ENCODE results near the gene MSRB3. TPM values are rescaled to one million over a fixed set of nuclear protein-coding genes. Genes with fewer than 3 reads are reported as not detected.

Gene MSRB3
- total and polyA plus RNA-seq, 2 experiments from 2014 or later, result 0.95 to 1.7 TPM

- Mint-ChIP-seq H3K36me3 (ENCODE audit: low read depth) (no peaks in the 10 kb centered on the region), H3K4me3 (no peak overlapping the region), H3K4me1 (peaks cover 16% of the 10 kb centered on the region), H3K27ac (no peak overlapping the region), H3K27me3 (ENCODE audit: insufficient read depth, low read depth, poor library complexity) (peaks cover 9% of the 10 kb centered on the region), H3K9me3 (no peaks in the 10 kb centered on the region)
- no peaks in the 10 kb centered on the region for H4K20me1 ChIP-seq (replicated peaks; ENCODE audit: insufficient read depth)
- no peaks in the 10 kb centered on the region for H3K36me3 ChIP-seq (ENCODE audit: insufficient read depth)
- H3K9me2 ChIP-seq (ENCODE audit: insufficient read depth), result 0 out of 2 replicates have a peak, but pooled peaks cover 3% of the 10 kb centered on the region
- peaks cover 33% of the 10 kb centered on the region for H3K27me3 ChIP-seq (ENCODE audit: insufficient read depth)
- peaks cover 13% of the 10 kb centered on the region; the same call in 1 of the 2 replicates for H3K4me1 ChIP-seq (ENCODE audit: insufficient read depth)
- no peak overlapping the region for H3K4me2 ChIP-seq
- TF ChIP-seq ZNF331 (CRISPR knock-in tag; IDR thresholded peaks at IDR 0.05; ENCODE audit: low read depth) (no peak), ZNF114 (CRISPR knock-in tag; IDR thresholded peaks at IDR 0.05) (no peak), CREB1 (CRISPR knock-in tag; IDR thresholded peaks at IDR 0.05; ENCODE audit: low read depth) (no peak), EZH2phosphoT487 (IDR thresholded peaks at IDR 0.05; ENCODE audit: unreplicated experiment) (no peak), ETS1 (IDR thresholded peaks at IDR 0.05) (no peak), EZH2 (IDR thresholded peaks at IDR 0.05; ENCODE audit: low read depth, unreplicated experiment) (no peak), NANOG (IDR thresholded peaks at IDR 0.05; ENCODE audit: borderline replicate concordance) (no peak), ZNF462 (CRISPR knock-in tag; IDR thresholded peaks at IDR 0.05) (no peak), CTCF (conservative IDR thresholded peaks at IDR 0.05; ENCODE audit: low read depth in 2 of 2) (no peak), JUNB (IDR thresholded peaks at IDR 0.05; ENCODE audit: unreplicated experiment) (no peak), POLR2AphosphoS5 (IDR thresholded peaks at IDR 0.05; ENCODE audit: low read depth) (no peak)
- no peak for DNase-seq (ENCODE audit: low spot score)
- no peak for ATAC-seq
- H3K4me3 ChIP-seq, result no peak overlapping the region
- H2AFZ ChIP-seq, result no peak overlapping the region
- no peaks in the 10 kb centered on the region for H3F3A ChIP-seq (replicated peaks; ENCODE audit: low read depth)
- H3K27ac ChIP-seq (ENCODE audit: low read depth), result no peak overlapping the region
- H3K79me2 ChIP-seq (replicated peaks; ENCODE audit: insufficient read depth), result no peaks in the 10 kb centered on the region
Observed at GRCh38 chr12:65276916-65277530, 1.5 kb upstream of the MSRB3 start.
